H1 (cell line): ENCODE results near the gene ZNF23. TPM values are rescaled to one million over a fixed set of nuclear protein-coding genes. Genes with fewer than 3 reads are reported as not detected.

Experiments used
- CTCF ChIA-PET: fragments of 300-600 bp; sonication (Branson Sonifier 250); formaldehyde crosslinking; loops from one replicate; lab custom pipeline; 2021; ENCODE audit not compliant: partially characterized antibody; lab: Charles Lee
- POLR2A ChIA-PET: fragments of 300-600 bp; sonication (Branson Sonifier 250); formaldehyde crosslinking; loops from one replicate; lab custom pipeline; 2021; ENCODE audit warnings: inconsistent platforms; ENCODE audit not compliant: partially characterized antibody; lab: Charles Lee
- DNase-seq, 2 experiments: peaks; one replicate each; pipeline versions ENCODE4 v3.0.0 to v3.0.0-alpha.2; 2010 to 2022; ENCODE audit warnings: low spot score in 2 of 2, low read depth in 1 of 2, mixed read lengths in 1 of 2
- FAIRE-seq: peaks from 2 replicates; lab custom pipeline; 2011; peaks lifted over from hg19 to GRCh38; lab: Jason Lieb, UNC
- H2AFZ ChIP-seq: 2 replicates; pipeline ENCODE4 v1.8.1; 2012; ENCODE audit warnings: low read length, inconsistent platforms
- H2AK5ac ChIP-seq: 2 replicates; pipeline ENCODE4 v1.6.1; 2013; ENCODE audit warnings: low read depth, low read length
- H2BK120ac ChIP-seq: replicated peaks from 2 replicates; pipeline ENCODE3; 2013; ENCODE audit warnings: low read depth, low read length, inconsistent platforms
- H2BK12ac ChIP-seq: 2 replicates; pipeline ENCODE4 v1.6.1; 2013; ENCODE audit warnings: low read depth, low read length
- H2BK15ac ChIP-seq: 2 replicates; pipeline ENCODE4 v1.6.1; 2013; ENCODE audit warnings: low read length
- H2BK20ac ChIP-seq: 2 replicates; pipeline ENCODE4 v1.6.1; 2013; ENCODE audit warnings: low read length
- H2BK5ac ChIP-seq: 2 replicates; pipeline ENCODE4 v1.6.1; 2013; ENCODE audit warnings: low read depth, low read length
- H3K14ac ChIP-seq: 2 replicates; pipeline ENCODE4 v1.6.1; 2013; ENCODE audit warnings: inconsistent platforms; ENCODE audit not compliant: insufficient read length
- H3K18ac ChIP-seq: 2 replicates; pipeline ENCODE4 v1.6.1; 2013; ENCODE audit warnings: low read length; ENCODE audit errors: extremely low read depth
- H3K23ac ChIP-seq: 2 replicates; pipeline ENCODE4 v1.6.1; 2013; ENCODE audit warnings: inconsistent platforms; ENCODE audit not compliant: insufficient read length
- H3K23me2 ChIP-seq: 2 replicates; pipeline ENCODE4 v1.6.1; 2013; ENCODE audit warnings: low read depth, low read length
- H3K27ac ChIP-seq: 2 replicates; pipeline ENCODE4 v1.6.1; 2011; ENCODE audit warnings: low read depth, low read length, inconsistent platforms
- H3K27me3 ChIP-seq, 4 experiments: replicated peaks in 1 of 4; 1 replicate in 1 of 4; 2 replicates in 3 of 4; pipeline versions ENCODE4 v1.6.1 to v1.8.1; 2011 to 2013; ENCODE audit warnings: low read length in 3 of 4, mild to moderate bottlenecking in 3 of 4, inconsistent platforms in 2 of 4, mixed read lengths in 2 of 4, moderate library complexity in 1 of 4; ENCODE audit not compliant: control insufficient read depth in 3 of 4, insufficient read depth in 3 of 4; ENCODE audit errors: extremely low read depth in 1 of 4
- H3K36me3 ChIP-seq, 4 experiments: 2 replicates each; pipeline versions ENCODE4 v1.6.1 to v1.8.1; 2011 to 2013; ENCODE audit warnings: mild to moderate bottlenecking in 4 of 4, low read length in 3 of 4, moderate library complexity in 2 of 4, control low read depth in 1 of 4, inconsistent platforms in 1 of 4; ENCODE audit not compliant: insufficient read depth in 4 of 4, control insufficient read depth in 2 of 4
- H3K4ac ChIP-seq: replicated peaks from 2 replicates; pipeline ENCODE3; 2013; ENCODE audit warnings: low read length, low read depth, mixed read lengths, inconsistent platforms; ENCODE audit not compliant: insufficient read length
- H3K4me1 ChIP-seq, 4 experiments: replicated peaks in 1 of 4; 1 replicate in 1 of 4; 2 replicates in 3 of 4; pipeline versions ENCODE4 v1.6.1 to v1.8.1; 2011 to 2013; ENCODE audit warnings: low read length in 3 of 4, inconsistent platforms in 2 of 4, mixed read lengths in 1 of 4; ENCODE audit not compliant: insufficient read depth in 4 of 4, control insufficient read depth in 3 of 4
- H3K4me2 ChIP-seq, 2 experiments: 2 replicates each; pipeline versions ENCODE4 v1.6.1 to v1.8.1; 2011 to 2013; ENCODE audit warnings: low read depth in 2 of 2, low read length in 2 of 2, control low read depth in 1 of 2, inconsistent platforms in 1 of 2, mild to moderate bottlenecking in 1 of 2; ENCODE audit not compliant: insufficient read depth in 1 of 2
- H3K4me3 ChIP-seq, 4 experiments: fragments of 200-600, 300-600 bp in 1 of 4; sonication (generic), shearing (Covaris generic), sonication (Bioruptor Twin) in 1 of 4; 2 replicates each; pipeline versions ENCODE4 v1.5.1 to v1.8.1; 2011 to 2016; ENCODE audit warnings: low read length in 4 of 4, low read depth in 3 of 4, control low read depth in 2 of 4, inconsistent platforms in 2 of 4, mild to moderate bottlenecking in 2 of 4, mixed read lengths in 1 of 4, moderate library complexity in 1 of 4; ENCODE audit not compliant: insufficient read depth in 2 of 4; ENCODE audit errors: extremely low read depth in 1 of 4
- H3K56ac ChIP-seq: replicated peaks from 2 replicates; pipeline ENCODE3; 2013; ENCODE audit warnings: low read depth, mild to moderate bottlenecking, mixed read lengths, low read length, inconsistent platforms; ENCODE audit not compliant: insufficient read length
- H3K79me1 ChIP-seq: 2 replicates; pipeline ENCODE4 v1.6.1; 2013; ENCODE audit warnings: low read depth, low read length, control low read depth
- H3K79me2 ChIP-seq, 2 experiments: 2 replicates each; pipeline versions ENCODE4 v1.6.1 to v1.8.1; 2012 to 2013; ENCODE audit warnings: low read length in 2 of 2, mild to moderate bottlenecking in 2 of 2, inconsistent platforms in 1 of 2; ENCODE audit not compliant: insufficient read depth in 2 of 2, control insufficient read depth in 1 of 2
- H3K9ac ChIP-seq, 4 experiments: replicated peaks in 1 of 4; 1 replicate in 1 of 4; 2 replicates in 3 of 4; pipeline versions ENCODE4 v1.6.1 to v1.8.1; 2011 to 2013; ENCODE audit warnings: low read depth in 3 of 4, low read length in 3 of 4, control low read depth in 2 of 4, mild to moderate bottlenecking in 2 of 4, moderate library complexity in 2 of 4, inconsistent platforms in 1 of 4; ENCODE audit errors: extremely low read depth in 1 of 4
- H3K9me3 ChIP-seq, 2 experiments: 2 replicates each; pipeline versions ENCODE4 v1.6.1 to v1.8.1; 2012 to 2013; ENCODE audit warnings: mild to moderate bottlenecking in 2 of 2, moderate library complexity in 2 of 2, control low read depth in 1 of 2, inconsistent platforms in 1 of 2, low read depth in 1 of 2, low read length in 1 of 2, mixed read lengths in 1 of 2; ENCODE audit not compliant: insufficient read depth in 2 of 2
- H4K20me1 ChIP-seq, 2 experiments: replicated peaks in 1 of 2; 2 replicates each; pipeline versions ENCODE3 to v1.8.1; 2011 to 2013; ENCODE audit warnings: inconsistent platforms in 2 of 2, low read length in 2 of 2, mild to moderate bottlenecking in 1 of 2; ENCODE audit not compliant: insufficient read depth in 2 of 2, control insufficient read depth in 1 of 2
- H4K5ac ChIP-seq: 2 replicates; pipeline ENCODE4 v1.6.1; 2013; ENCODE audit warnings: low read length, low read depth, mixed read lengths, inconsistent platforms; ENCODE audit not compliant: insufficient read length
- H4K8ac ChIP-seq: 2 replicates; pipeline ENCODE4 v1.8.0; 2013; ENCODE audit warnings: mild to moderate bottlenecking, moderate library complexity, low read length, inconsistent platforms; ENCODE audit not compliant: insufficient read depth; ENCODE audit errors: extremely low read depth
- H4K91ac ChIP-seq: replicated peaks from 2 replicates; pipeline ENCODE3; 2013; ENCODE audit warnings: low read length, mixed read lengths, inconsistent platforms; ENCODE audit not compliant: insufficient read length
- ZNF274 ChIP-seq: IDR thresholded peaks from 2 replicates; pipeline ENCODE4 v1.7.0; 2012; ENCODE audit warnings: low read length, borderline replicate concordance; ENCODE audit errors: extremely low read depth
- WGBS, 2 experiments: shearing (Covaris generic) in 1 of 2; methylation state at CpG; one replicate each; pipeline versions ENCODE4 v1.1.6 to v1.1.7; 2013 to 2015; ENCODE audit warnings: low lambda C conversion rate in 2 of 2, mixed read lengths in 2 of 2, inconsistent platforms in 1 of 2, low coverage in 1 of 2, missing lambda C conversion rate in 1 of 2; ENCODE audit not compliant: insufficient replicate concordance in 2 of 2, insufficient coverage in 1 of 2, insufficient read length in 1 of 2; ENCODE audit errors: extremely low coverage in 1 of 2, missing lambda C conversion rate in 1 of 2; 5-methylcytosine and 5-hydroxymethylcytosine counted together
- polyA plus RNA-seq, 7 experiments: library from polyadenylated mRNA; depleted of rRNA in 3 of 7; stranded (reverse) in 5 of 7; unstranded in 2 of 7; fragments of >200 nt in 5 of 7; fragments of 200-250 nt in 2 of 7; gene quantifications; 1 replicate in 5 of 7; 2 replicates in 1 of 7; 4 replicates in 1 of 7; pipeline versions ENCODE4 v1.2.1 to v1.2.3, GENCODE V29; 2011 to 2013; ENCODE audit warnings: missing spikeins in 2 of 7, mixed read lengths in 2 of 7
- total RNA-seq: library from RNA; stranded (reverse); fragmentation: NEBNext Ultra II Directional; extraction: Animal tissue kit (Norgen Biotek cat#: 25700); gene quantifications from 2 replicates; pipeline ENCODE4 v1.2.1, GENCODE V29; 2021

ZNF23 gene
- total and polyA plus RNA-seq, 2 of the 8 experiments (the other 6 are each of a cell fraction or from before 2014, with no cell fraction given) = 2.4 to 10.2 TPM

- Histone ChIP-seq H3K18ac (no peak overlapping the region), H3K36me3 (peaks cover 0 to 2% (median 2%) of the 10 kb centered on the region in 4 experiments; a peak in 2 of 8 replicates), H2AK5ac (no peak overlapping the region), H3K9me3 (no peaks in the 10 kb centered on the region), H3K79me1 (no peaks in the 10 kb centered on the region; the same call in 1 of the 2 replicates), H2AFZ (no peak overlapping the region), H3K23me2 (no peaks in the 10 kb centered on the region), H3K4ac (no peak overlapping the region), H4K91ac (no peak overlapping the region), H2BK5ac (no peak overlapping the region), H4K5ac (no peak overlapping the region), H3K27me3 (no peaks in the 10 kb centered on the region), H4K8ac (no peak overlapping the region), H2BK15ac (no peak overlapping the region), H3K27ac (no peak overlapping the region), H2BK120ac (no peak overlapping the region), H3K4me2 (no peak overlapping the region), H3K56ac (no peak overlapping the region), H4K20me1 (peaks cover 0 to 2% of the 10 kb centered on the region in 2 experiments), H3K79me2 (no peaks in the 10 kb centered on the region), H3K9ac (no peak overlapping the region), H2BK12ac (no peak overlapping the region), H2BK20ac (no peak overlapping the region), H3K14ac (no peak overlapping the region), H3K23ac (no peak overlapping the region), H3K4me3 (no peak overlapping the region), H3K4me1 (no peaks in the 10 kb centered on the region)
- ChIA-PET CTCF (interaction anchor here (0.5 to 1.4 kb wide), 3 partner anchors 37 to 134 kb away, joined by 3 to 5 read pairs (median 3); no protein-coding TSS in a partner anchor), POLR2A (interaction anchor here (1.5 kb wide), 1 partner anchor 9 kb away, joined by 3 read pairs; no protein-coding TSS in a partner anchor)
- 92% methylated on average over 4 of the region's 4 CpGs; no CpG with 5 or more reads in 1 of the 2 experiments for WGBS, 2 experiments
- no peak for DNase-seq
- TF ChIP-seq ZNF274 = no peak
- TF ChIP-seq, all 59 proteins: peak for 0
- FAIRE-seq = no peak
Measured at GRCh38 chr16:71476457-71477124, 14.5 kb upstream of the ZNF23 start.
